Hepatocyte (in vitro differentiated cells): ENCODE results near the gene MDM4. TPM values are rescaled to one million over a fixed set of nuclear protein-coding genes. Genes with fewer than 3 reads are reported as not detected.
"Not testable (repeated sequence)": the region's sequence is repeated elsewhere in the genome, so short reads cannot be mapped to it uniquely, and the experiment has no call there.

Experiments
- DNase-seq: peaks from one replicate; pipeline ENCODE4 v3.0.0-alpha.2; 2016; ENCODE audit warnings: low spot score
- H2AFZ ChIP-seq: fragments of 200-600 bp; sonication (generic); 2 replicates; pipeline ENCODE4 v1.6.0; 2016; ENCODE audit warnings: antibody characterized with exemption, mild to moderate bottlenecking
- H3K27ac ChIP-seq: fragments of 200-600 bp; sonication (generic); 2 replicates; pipeline ENCODE4 v1.5.1; 2016; ENCODE audit warnings: mild to moderate bottlenecking
- H3K27me3 ChIP-seq: fragments of 200-600 bp; sonication (generic); 2 replicates; pipeline ENCODE4 v1.6.1; 2016
- H3K36me3 ChIP-seq: fragments of 200-600 bp; sonication (generic); replicated peaks from 2 replicates; pipeline ENCODE4 v1.5.1; 2016; ENCODE audit warnings: low read depth; ENCODE audit not compliant: insufficient read depth
- H3K4me1 ChIP-seq: fragments of 200-600 bp; sonication (generic); 2 replicates; pipeline ENCODE4 v1.5.1; 2016; ENCODE audit warnings: mild to moderate bottlenecking, moderate library complexity; ENCODE audit not compliant: insufficient read depth
- H3K4me2 ChIP-seq: fragments of 200-600 bp; sonication (generic); 2 replicates; pipeline ENCODE4 v1.6.0; 2016
- H3K4me3 ChIP-seq: fragments of 200-600 bp; sonication (generic); 2 replicates; pipeline ENCODE4 v1.5.1; 2016; ENCODE audit warnings: mild to moderate bottlenecking
- H3K79me2 ChIP-seq: fragments of 200-600 bp; sonication (generic); 2 replicates; pipeline ENCODE4 v1.6.0; 2017; ENCODE audit warnings: mild to moderate bottlenecking
- H3K9me2 ChIP-seq: fragments of 200-600 bp; sonication (generic); replicated peaks from 2 replicates; pipeline ENCODE4 v1.6.0; 2017; ENCODE audit warnings: mild to moderate bottlenecking; ENCODE audit not compliant: insufficient read depth
- H3K9me3 ChIP-seq: fragments of 200-600 bp; sonication (generic); 2 replicates; pipeline ENCODE4 v1.5.1; 2016; ENCODE audit warnings: low read depth, mild to moderate bottlenecking
- H4K20me1 ChIP-seq: fragments of 200-600 bp; sonication (generic); 2 replicates; pipeline ENCODE4 v1.6.0; 2016; ENCODE audit warnings: mild to moderate bottlenecking; ENCODE audit not compliant: insufficient read depth, poor library complexity, severe bottlenecking
- CTCF ChIP-seq: fragments of 200-600 bp; sonication (generic); IDR thresholded peaks from 2 replicates; pipeline ENCODE4 v1.5.1; 2016; ENCODE audit warnings: antibody characterized with exemption, mild to moderate bottlenecking; ENCODE audit not compliant: poor library complexity
- EZH2 ChIP-seq: fragments of 200-600 bp; sonication (generic); IDR thresholded peaks from 2 replicates; pipeline ENCODE4 v1.6.1; 2016; ENCODE audit warnings: antibody characterized with exemption, mild to moderate bottlenecking, borderline replicate concordance
- EZH2phosphoT487 ChIP-seq: fragments of 200-600 bp; sonication (generic); IDR thresholded peaks from one replicate; pipeline ENCODE4 v1.6.1; 2018; ENCODE audit warnings: antibody characterized with exemption, mild to moderate bottlenecking, low read depth, moderate library complexity; ENCODE audit not compliant: unreplicated experiment, severe bottlenecking
- WGBS: methylation state at CpG from one replicate; pipeline ENCODE4 v1.1.6; 2016; ENCODE audit warnings: low lambda C conversion rate; ENCODE audit errors: missing lambda C conversion rate; 5-methylcytosine and 5-hydroxymethylcytosine counted together
- polyA plus RNA-seq: library from polyadenylated mRNA; unstranded; fragments of >200 nt; fragmentation: Nextera tagmentation; extraction: Ambion mirVana; gene quantifications from 2 replicates; pipeline ENCODE4 v1.2.1, GENCODE V29; 2016
- total RNA-seq: library from RNA; depleted of rRNA; stranded (reverse); fragments of >200 nt; gene quantifications from 2 replicates; pipeline ENCODE4 v1.2.3, GENCODE V29; 2014

The MDM4 gene
- total and polyA plus RNA-seq, 2 experiments from 2014 or later = 15.4 to 47.8 TPM

- Histone ChIP-seq H3K9me2 (no peaks in the 10 kb centered on the region), H3K79me2 (peaks cover 99% of the 10 kb centered on the region), H4K20me1 (peaks cover 58% of the 10 kb centered on the region), H3K4me3 (no peak overlapping the region), H3K9me3 (no peaks in the 10 kb centered on the region), H3K4me1 (peaks cover 4% of the 10 kb centered on the region), H3K36me3 (no peaks in the 10 kb centered on the region), H3K27me3 (no peaks in the 10 kb centered on the region), H3K4me2 (no peak overlapping the region), H2AFZ (no peak overlapping the region), H3K27ac (no peak overlapping the region)
- 82% methylated on average over 13 of the region's 13 CpGs for WGBS
- no peak for DNase-seq
- TF ChIP-seq EZH2phosphoT487 = no peak
- no peak for TF ChIP-seq CTCF
- no peak for TF ChIP-seq EZH2
Measured at GRCh38 chr1:204479387-204480136, 36.6 kb upstream of the MDM4 start.

- no peak for TF ChIP-seq EZH2
- no peak for TF ChIP-seq CTCF
- TF ChIP-seq EZH2phosphoT487 = no peak
- no peaks in the 10 kb centered on the region for H3K27me3 ChIP-seq
- no peak for DNase-seq
- H3K79me2 ChIP-seq = peaks cover 100% of the 10 kb centered on the region
- H3K36me3 ChIP-seq = no peaks in the 10 kb centered on the region
- H3K9me3 ChIP-seq = no peaks in the 10 kb centered on the region
- no peaks in the 10 kb centered on the region for H3K9me2 ChIP-seq
- no peak overlapping the region for H3K27ac ChIP-seq
- H3K4me1 ChIP-seq = peaks cover 4% of the 10 kb centered on the region
- no peak overlapping the region for H3K4me2 ChIP-seq
- 96% methylated on average over 8 of the region's 8 CpGs for WGBS
- peaks cover 48% of the 10 kb centered on the region for H4K20me1 ChIP-seq
- no peak overlapping the region for H2AFZ ChIP-seq
- no peak overlapping the region for H3K4me3 ChIP-seq
Measured at GRCh38 chr1:204480515-204480914, 35.7 kb upstream of the MDM4 start.

GRCh38 chr1:204483791-204484190 is 32.4 kb upstream of the MDM4 start:
- no peak overlapping the region for H2AFZ ChIP-seq
- DNase-seq = no peak
- no peaks in the 10 kb centered on the region for H3K9me3 ChIP-seq
- H3K4me3 ChIP-seq = no peak overlapping the region
- H3K36me3 ChIP-seq = no peaks in the 10 kb centered on the region
- H3K4me1 ChIP-seq = peaks cover 10% of the 10 kb centered on the region
- no peak overlapping the region for H3K4me2 ChIP-seq
- peaks cover 95% of the 10 kb centered on the region for H3K79me2 ChIP-seq
- H3K27me3 ChIP-seq = no peaks in the 10 kb centered on the region
- peaks cover 20% of the 10 kb centered on the region for H4K20me1 ChIP-seq
- 90% methylated on average over 7 of the region's 7 CpGs for WGBS
- H3K9me2 ChIP-seq = no peaks in the 10 kb centered on the region
- TF ChIP-seq EZH2 = no peak
- no peak for TF ChIP-seq EZH2phosphoT487
- no peak for TF ChIP-seq CTCF
- no peak overlapping the region for H3K27ac ChIP-seq

- not testable (repeated sequence) for H3K27me3 ChIP-seq, H3K4me1 ChIP-seq, H3K9me3 ChIP-seq, H4K20me1 ChIP-seq, H3K4me3 ChIP-seq, H2AFZ ChIP-seq, H3K9me2 ChIP-seq, H3K4me2 ChIP-seq, DNase-seq, H3K36me3 ChIP-seq
- H3K79me2 ChIP-seq = peaks cover 95% of the 10 kb centered on the region
- WGBS = 88% methylated on average over 9 of the region's 9 CpGs
- peak overlapping the region; percentile 62 for H3K27ac ChIP-seq
Measured at GRCh38 chr1:204486513-204487255, 29.5 kb upstream of the MDM4 start.
